Measurements from ENCODE around the gene NUDT4. TPM values are rescaled to one million over a fixed set of nuclear protein-coding genes. Genes with fewer than 3 reads are reported as not detected.

Gene NUDT4
- total and polyA plus RNA-seq, 2 of the 13 experiments (the other 11 are each of a cell fraction or from before 2014, with no cell fraction given) = 37.3 to 70.1 TPM

- TF ChIP-seq, protein P1, sequence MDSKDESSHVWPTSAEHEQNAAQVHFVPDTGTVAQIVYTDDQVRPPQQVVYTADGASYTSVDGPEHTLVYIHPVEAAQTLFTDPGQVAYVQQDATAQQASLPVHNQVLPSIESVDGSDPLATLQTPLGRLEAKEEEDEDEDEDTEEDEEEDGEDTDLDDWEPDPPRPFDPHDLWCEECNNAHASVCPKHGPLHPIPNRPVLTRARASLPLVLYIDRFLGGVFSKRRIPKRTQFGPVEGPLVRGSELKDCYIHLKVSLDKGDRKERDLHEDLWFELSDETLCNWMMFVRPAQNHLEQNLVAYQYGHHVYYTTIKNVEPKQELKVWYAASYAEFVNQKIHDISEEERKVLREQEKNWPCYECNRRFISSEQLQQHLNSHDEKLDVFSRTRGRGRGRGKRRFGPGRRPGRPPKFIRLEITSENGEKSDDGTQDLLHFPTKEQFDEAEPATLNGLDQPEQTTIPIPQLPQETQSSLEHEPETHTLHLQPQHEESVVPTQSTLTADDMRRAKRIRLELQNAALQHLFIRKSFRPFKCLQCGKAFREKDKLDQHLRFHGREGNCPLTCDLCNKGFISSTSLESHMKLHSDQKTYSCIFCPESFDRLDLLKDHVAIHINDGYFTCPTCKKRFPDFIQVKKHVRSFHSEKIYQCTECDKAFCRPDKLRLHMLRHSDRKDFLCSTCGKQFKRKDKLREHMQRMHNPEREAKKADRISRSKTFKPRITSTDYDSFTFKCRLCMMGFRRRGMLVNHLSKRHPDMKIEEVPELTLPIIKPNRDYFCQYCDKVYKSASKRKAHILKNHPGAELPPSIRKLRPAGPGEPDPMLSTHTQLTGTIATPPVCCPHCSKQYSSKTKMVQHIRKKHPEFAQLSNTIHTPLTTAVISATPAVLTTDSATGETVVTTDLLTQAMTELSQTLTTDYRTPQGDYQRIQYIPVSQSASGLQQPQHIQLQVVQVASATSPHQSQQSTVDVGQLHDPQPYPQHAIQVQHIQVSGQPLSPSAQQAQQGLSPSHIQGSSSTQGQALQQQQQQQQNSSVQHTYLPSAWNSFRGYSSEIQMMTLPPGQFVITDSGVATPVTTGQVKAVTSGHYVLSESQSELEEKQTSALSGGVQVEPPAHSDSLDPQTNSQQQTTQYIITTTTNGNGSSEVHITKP (CRISPR knock-in tag; IDR thresholded peaks at IDR 0.05; ENCODE audit: low read depth) = no peak
- TF ChIP-seq BRD4 (CRISPR knock-in tag; IDR thresholded peaks at IDR 0.05) = no peak
- TF ChIP-seq FOXA3 (CRISPR knock-in tag; IDR thresholded peaks at IDR 0.05) = peak; percentile 26; the same call in 1 of the 2 replicates
- no peak for TF ChIP-seq NONO (IDR thresholded peaks at IDR 0.05)
- TF ChIP-seq NONO (CRISPR knock-in tag; conservative IDR thresholded peaks at IDR 0.05) = 0 out of 2 replicates have a peak, but pooled peaks have one; percentile 25
- peak; percentile 29; the same call in 1 of the 2 replicates for TF ChIP-seq HNF4G (IDR thresholded peaks at IDR 0.05; ENCODE audit: borderline replicate concordance, low read depth, low read length)
- TF ChIP-seq HNF4G (CRISPR knock-in tag; IDR thresholded peaks at IDR 0.05; ENCODE audit: borderline replicate concordance, low read depth) = peak; percentile 13; the same call in 1 of the 2 replicates
- no peak for TF ChIP-seq FOSL1 (CRISPR knock-in tag; IDR thresholded peaks at IDR 0.05; ENCODE audit: borderline replicate concordance)
- peak; percentile 15; the same call in 1 of the 2 replicates for TF ChIP-seq ETV5 (CRISPR knock-in tag; IDR thresholded peaks at IDR 0.05; ENCODE audit: borderline replicate concordance)
- TF ChIP-seq ZNF709 (CRISPR knock-in tag; IDR thresholded peaks at IDR 0.05) = no peak
- peak; percentile 47; the same call in 1 of the 2 replicates for TF ChIP-seq PPARG (CRISPR knock-in tag; conservative IDR thresholded peaks at IDR 0.05)
- peak; percentile 89 for TF ChIP-seq SRF (IDR thresholded peaks at IDR 0.05; ENCODE audit: low read depth, low read length)
- no peak for TF ChIP-seq NFAT5 (CRISPR knock-in tag; IDR thresholded peaks at IDR 0.05)
- 0 out of 2 replicates have a peak, but pooled peaks have one; percentile 32 for TF ChIP-seq ZNF792 (CRISPR knock-in tag; IDR thresholded peaks at IDR 0.05)
- no peak for TF ChIP-seq SP2 (CRISPR knock-in tag; IDR thresholded peaks at IDR 0.05)
- TF ChIP-seq ZNF44 (CRISPR knock-in tag; IDR thresholded peaks at IDR 0.05) = no peak
- TF ChIP-seq BORCS8-MEF2B (CRISPR knock-in tag; IDR thresholded peaks at IDR 0.05) = no peak
- TF ChIP-seq, protein P2, sequence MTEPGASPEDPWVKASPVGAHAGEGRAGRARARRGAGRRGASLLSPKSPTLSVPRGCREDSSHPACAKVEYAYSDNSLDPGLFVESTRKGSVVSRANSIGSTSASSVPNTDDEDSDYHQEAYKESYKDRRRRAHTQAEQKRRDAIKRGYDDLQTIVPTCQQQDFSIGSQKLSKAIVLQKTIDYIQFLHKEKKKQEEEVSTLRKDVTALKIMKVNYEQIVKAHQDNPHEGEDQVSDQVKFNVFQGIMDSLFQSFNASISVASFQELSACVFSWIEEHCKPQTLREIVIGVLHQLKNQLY (CRISPR knock-in tag; IDR thresholded peaks at IDR 0.05) = peak; percentile 43
- no peak for TF ChIP-seq CHCHD3 (CRISPR knock-in tag; IDR thresholded peaks at IDR 0.05)
- no peak for TF ChIP-seq NR2C2 (CRISPR knock-in tag; IDR thresholded peaks at IDR 0.05; ENCODE audit: borderline replicate concordance)
- no peak for TF ChIP-seq RBM22 (optimal IDR thresholded peaks at IDR 0.05; ENCODE audit: low read length)
- no peak for TF ChIP-seq ZNF749 (CRISPR knock-in tag; IDR thresholded peaks at IDR 0.05; ENCODE audit: borderline replicate concordance)
Observed at GRCh38 chr12:93451423-93452158, 73.9 kb downstream of the NUDT4 start (continued).

Data from HepG2 (cell line).